Trophoblast cell (in vitro differentiated cells and primary cell): Measurements from ENCODE around the gene KCNK10.

Experiments
- DNase-seq, 2 donors: peaks; one replicate each; pipeline ENCODE4 v3.0.0-alpha.2; 2016
- H2AFZ ChIP-seq: 2 replicates; pipeline ENCODE4 v1.6.1; 2013; ENCODE audit warnings: low read length, moderate library complexity, mild to moderate bottlenecking; ENCODE audit not compliant: insufficient read depth, poor library complexity
- H2AK5ac ChIP-seq: 2 replicates; pipeline ENCODE4 v1.6.1; 2013; ENCODE audit warnings: mild to moderate bottlenecking, low read length
- H2BK120ac ChIP-seq: 2 replicates; pipeline ENCODE4 v1.6.1; 2013; ENCODE audit warnings: low read length, mild to moderate bottlenecking, moderate library complexity; ENCODE audit not compliant: insufficient read depth, poor library complexity
- H2BK12ac ChIP-seq: 2 replicates; pipeline ENCODE4 v1.6.1; 2013; ENCODE audit warnings: mild to moderate bottlenecking, low read length, moderate library complexity
- H2BK5ac ChIP-seq: 2 replicates; pipeline ENCODE4 v1.6.1; 2013; ENCODE audit warnings: low read length, low read depth, moderate library complexity, mild to moderate bottlenecking; ENCODE audit not compliant: poor library complexity
- H3K14ac ChIP-seq: 2 replicates; pipeline ENCODE4 v1.6.1; 2013; ENCODE audit warnings: mild to moderate bottlenecking, low read length
- H3K18ac ChIP-seq: 2 replicates; pipeline ENCODE4 v1.6.1; 2013; ENCODE audit warnings: mild to moderate bottlenecking, low read length
- H3K23ac ChIP-seq: 2 replicates; pipeline ENCODE4 v1.6.1; 2013; ENCODE audit warnings: low read length
- H3K27ac ChIP-seq: 2 replicates; pipeline ENCODE4 v1.5.1; 2013; ENCODE audit warnings: low read depth, mild to moderate bottlenecking, inconsistent platforms, low read length, moderate library complexity
- H3K27me3 ChIP-seq: 2 replicates; pipeline ENCODE4 v1.6.1; 2013; ENCODE audit warnings: inconsistent platforms, mild to moderate bottlenecking, low read length, moderate library complexity; ENCODE audit not compliant: insufficient read depth
- H3K36me3 ChIP-seq, 2 experiments: 1 replicate in 1 of 2; 2 replicates in 1 of 2; pipeline ENCODE4 v1.6.1; 2013; ENCODE audit warnings: low read length in 2 of 2, mild to moderate bottlenecking in 2 of 2, moderate library complexity in 1 of 2; ENCODE audit not compliant: insufficient read depth in 2 of 2, control insufficient read depth in 1 of 2
- H3K4ac ChIP-seq: 2 replicates; pipeline ENCODE4 v1.6.1; 2013; ENCODE audit warnings: low read depth, mild to moderate bottlenecking, low read length, moderate library complexity
- H3K4me1 ChIP-seq, 2 experiments: 1 replicate in 1 of 2; 2 replicates in 1 of 2; pipeline ENCODE4 v1.6.1; 2013; ENCODE audit warnings: low read length in 2 of 2, mild to moderate bottlenecking in 2 of 2, moderate library complexity in 1 of 2; ENCODE audit not compliant: insufficient read depth in 2 of 2, control insufficient read depth in 1 of 2
- H3K4me2 ChIP-seq: 2 replicates; pipeline ENCODE4 v1.6.1; 2013; ENCODE audit warnings: inconsistent platforms, mild to moderate bottlenecking, low read length, moderate library complexity
- H3K4me3 ChIP-seq: 2 replicates; pipeline ENCODE4 v1.5.1; 2013; ENCODE audit warnings: mild to moderate bottlenecking, low read depth, low read length, inconsistent platforms
- H3K79me1 ChIP-seq: one replicate; pipeline ENCODE4 v1.6.1; 2013; ENCODE audit warnings: low read length
- H3K79me2 ChIP-seq: 2 replicates; pipeline ENCODE4 v1.6.1; 2013; ENCODE audit warnings: low read length, mild to moderate bottlenecking; ENCODE audit not compliant: control insufficient read depth, insufficient read depth, poor library complexity
- H3K9ac ChIP-seq: 2 replicates; pipeline ENCODE4 v1.6.1; 2013; ENCODE audit warnings: mild to moderate bottlenecking, low read length
- H3K9me3 ChIP-seq: 2 replicates; pipeline ENCODE4 v1.6.1; 2013; ENCODE audit warnings: low read depth, mild to moderate bottlenecking, control low read depth, inconsistent platforms, low read length; ENCODE audit not compliant: insufficient read depth
- H4K12ac ChIP-seq: 2 replicates; pipeline ENCODE4 v1.6.1; 2013; ENCODE audit warnings: low read depth, mild to moderate bottlenecking, low read length, moderate library complexity
- H4K8ac ChIP-seq: 2 replicates; pipeline ENCODE4 v1.6.1; 2013; ENCODE audit warnings: low read depth, mild to moderate bottlenecking, low read length, moderate library complexity
- H4K91ac ChIP-seq: one replicate; pipeline ENCODE4 v1.6.1; 2013; ENCODE audit warnings: low read depth, mild to moderate bottlenecking, low read length, moderate library complexity
- WGBS: extraction: QIAGEN DNeasy Blood & Tissue Kit; methylation state at CpG from one replicate; pipeline ENCODE4 v1.1.7; 2013; ENCODE audit warnings: missing lambda C conversion rate; ENCODE audit not compliant: insufficient read length, insufficient coverage; ENCODE audit errors: extremely low coverage; 5-methylcytosine and 5-hydroxymethylcytosine counted together

KCNK10 gene

GRCh38 chr14:88333036-88333435, 10.0 kb upstream of the KCNK10 start:
- H2AFZ ChIP-seq, result no peak overlapping the region
- H2BK120ac ChIP-seq, result no peak overlapping the region
- no peak overlapping the region for H3K18ac ChIP-seq
- peaks cover 3% of the 10 kb centered on the region for H3K27me3 ChIP-seq
- H3K4me3 ChIP-seq, result no peak overlapping the region
- no peaks in the 10 kb centered on the region for H3K79me1 ChIP-seq
- H3K4ac ChIP-seq, result no peak overlapping the region
- no peak overlapping the region for H3K23ac ChIP-seq
- no peak overlapping the region for H3K9ac ChIP-seq
- H3K4me1 ChIP-seq, result no peaks in the 10 kb centered on the region
- no peak overlapping the region for H2BK12ac ChIP-seq
- no peak overlapping the region for H3K14ac ChIP-seq
- H3K9me3 ChIP-seq, result no peaks in the 10 kb centered on the region
- no peak for DNase-seq
- H3K79me2 ChIP-seq, result no peaks in the 10 kb centered on the region
- H3K36me3 ChIP-seq, result no peaks in the 10 kb centered on the region
- H4K12ac ChIP-seq, result no peak overlapping the region
- no CpG with 5 or more reads among the region's 1 CpG for WGBS
- H2AK5ac ChIP-seq, result no peak overlapping the region
- no peak overlapping the region for H4K91ac ChIP-seq
- no peak overlapping the region for H3K27ac ChIP-seq
- no peak overlapping the region for H4K8ac ChIP-seq
- no peak overlapping the region for H2BK5ac ChIP-seq
- H3K4me2 ChIP-seq, result no peak overlapping the region

DNA sequence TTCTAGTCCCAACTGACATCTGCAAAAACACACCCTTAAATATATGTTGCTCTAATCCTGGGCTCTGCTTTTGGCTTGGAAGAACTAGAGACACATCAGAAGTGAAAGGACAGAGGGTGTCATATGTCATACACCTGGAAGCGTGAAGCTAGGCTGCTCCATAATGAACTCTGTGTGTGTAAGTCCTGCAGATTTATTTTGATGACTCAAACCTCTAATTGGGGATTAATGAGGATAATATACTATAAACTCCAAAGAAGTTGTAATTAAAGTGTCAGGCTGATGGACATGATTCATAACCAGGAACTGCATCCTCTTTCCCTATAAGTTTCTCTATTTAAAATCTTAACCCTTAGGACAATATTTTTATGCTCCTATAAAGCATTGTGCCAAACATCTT, 4.4 kb upstream of the KCNK10 start:
- H3K4me1 ChIP-seq, result peaks cover 2 to 3% of the 10 kb centered on the region in 2 experiments
- no peak overlapping the region for H4K8ac ChIP-seq
- no peak overlapping the region for H3K23ac ChIP-seq
- peaks cover 54% of the 10 kb centered on the region for H3K27me3 ChIP-seq
- H3K79me1 ChIP-seq, result no peaks in the 10 kb centered on the region
- H3K4me2 ChIP-seq, result no peak overlapping the region
- no peak overlapping the region for H3K14ac ChIP-seq
- H3K4ac ChIP-seq, result no peak overlapping the region
- no peak overlapping the region for H3K4me3 ChIP-seq
- H2BK12ac ChIP-seq, result no peak overlapping the region
- no peak overlapping the region for H2BK5ac ChIP-seq
- H2BK120ac ChIP-seq, result no peak overlapping the region
- no peak for DNase-seq
- no peak overlapping the region for H2AFZ ChIP-seq
- no peak overlapping the region for H3K9ac ChIP-seq
- peaks cover 5% of the 10 kb centered on the region for H3K9me3 ChIP-seq
- H3K36me3 ChIP-seq, result no peaks in the 10 kb centered on the region
- no peak overlapping the region for H4K91ac ChIP-seq
- H3K18ac ChIP-seq, result no peak overlapping the region
- no peak overlapping the region for H3K27ac ChIP-seq
- H4K12ac ChIP-seq, result no peak overlapping the region
- WGBS, result no CpG with 5 or more reads among the region's 1 CpG
- no peaks in the 10 kb centered on the region for H3K79me2 ChIP-seq
- no peak overlapping the region for H2AK5ac ChIP-seq

DNA sequence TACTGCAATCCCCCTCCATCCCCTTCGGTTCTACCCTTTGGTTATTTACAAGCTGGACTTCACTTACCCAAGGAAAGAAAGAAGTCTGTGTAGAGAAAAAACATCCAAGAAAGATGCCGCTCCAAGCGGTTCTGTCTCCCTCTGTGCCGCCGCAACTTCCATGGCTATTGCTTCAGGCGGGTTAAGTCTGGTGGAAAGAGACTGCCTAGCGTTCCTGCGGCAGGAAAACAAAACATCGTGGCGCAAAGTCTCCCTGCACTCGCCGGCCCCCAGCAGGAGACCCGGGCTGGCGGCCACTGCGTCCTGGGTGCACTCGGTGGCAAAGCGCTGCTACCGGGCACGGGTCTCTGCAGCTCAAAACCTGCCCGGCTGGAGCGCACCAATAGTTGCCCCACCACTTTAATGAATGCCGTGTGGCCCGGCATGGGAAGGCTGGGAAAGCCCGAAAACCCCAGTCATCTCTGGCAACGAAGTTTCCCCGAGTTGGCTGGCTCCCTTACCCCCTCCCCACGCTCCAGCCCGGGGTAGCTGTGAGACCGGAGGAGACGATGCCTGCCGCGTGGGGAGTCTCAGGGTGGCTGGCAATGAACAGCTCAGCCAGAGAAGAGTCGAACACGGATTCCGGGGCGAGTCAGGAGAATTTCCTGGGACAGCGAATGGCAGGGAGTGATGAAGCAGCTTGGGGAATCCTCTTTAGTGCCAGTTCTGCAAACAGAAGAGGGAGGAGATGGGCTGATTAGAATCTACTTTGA, 3.5 kb upstream of the KCNK10 start:
- Histone ChIP-seq H2BK5ac (no peak overlapping the region), H2AK5ac (no peak overlapping the region), H4K8ac (no peak overlapping the region), H2AFZ (no peak overlapping the region), H3K4me3 (no peak overlapping the region), H3K14ac (no peak overlapping the region), H3K79me1 (no peaks in the 10 kb centered on the region), H4K12ac (no peak overlapping the region), H3K27me3 (peaks cover 64% of the 10 kb centered on the region), H3K9me3 (peaks cover 7% of the 10 kb centered on the region), H3K79me2 (no peaks in the 10 kb centered on the region), H2BK120ac (no peak overlapping the region), H3K4me2 (peak overlapping the region; percentile 55), H3K36me3 (no peaks in the 10 kb centered on the region), H3K9ac (no peak overlapping the region), H3K4me1 (peaks cover 2 to 3% of the 10 kb centered on the region in 2 experiments), H3K18ac (no peak overlapping the region), H3K23ac (no peak overlapping the region), H3K27ac (no peak overlapping the region), H4K91ac (no peak overlapping the region), H2BK12ac (no peak overlapping the region), H3K4ac (no peak overlapping the region)
- DNase-seq, result no peak
- no CpG with 5 or more reads among the region's 37 CpGs for WGBS

DNA sequence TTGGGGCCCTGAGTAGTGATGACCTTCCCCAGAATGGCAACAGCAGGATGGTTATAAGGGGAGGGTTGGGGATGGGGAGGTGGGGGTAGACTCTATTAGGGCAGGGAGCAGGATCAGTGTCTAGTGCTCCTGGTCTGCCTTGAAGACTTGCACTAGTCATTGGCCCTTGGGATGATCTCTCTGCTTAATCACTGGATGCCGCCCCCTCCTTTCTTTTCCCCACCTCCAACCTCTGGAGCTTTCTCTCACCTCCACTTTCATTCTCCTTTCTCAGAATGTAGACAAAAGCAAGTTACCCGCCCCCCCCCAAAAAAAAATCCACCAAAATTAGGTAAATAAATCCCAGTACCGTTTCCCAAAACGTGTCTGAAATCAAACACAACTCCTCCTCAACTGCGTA, 2.8 kb upstream of the KCNK10 start:
- Histone ChIP-seq H2AFZ (no peak overlapping the region), H3K4me1 (peaks cover 2 to 3% of the 10 kb centered on the region in 2 experiments), H2BK120ac (no peak overlapping the region), H2BK12ac (no peak overlapping the region), H3K79me1 (no peaks in the 10 kb centered on the region), H3K4me2 (no peak overlapping the region), H3K18ac (no peak overlapping the region), H3K27me3 (peaks cover 67% of the 10 kb centered on the region), H3K27ac (no peak overlapping the region), H3K9me3 (peaks cover 7% of the 10 kb centered on the region), H4K8ac (no peak overlapping the region), H2AK5ac (no peak overlapping the region), H3K36me3 (no peaks in the 10 kb centered on the region), H3K23ac (no peak overlapping the region), H3K79me2 (no peaks in the 10 kb centered on the region), H4K91ac (no peak overlapping the region), H2BK5ac (no peak overlapping the region), H3K4ac (no peak overlapping the region), H4K12ac (no peak overlapping the region), H3K4me3 (no peak overlapping the region), H3K9ac (no peak overlapping the region), H3K14ac (no peak overlapping the region)
- WGBS, result no CpG with 5 or more reads among the region's 5 CpGs
- no peak for DNase-seq
